Smooth muscle cell of the brain vasculature (primary cell): ENCODE results near the gene SKIDA1.

ENCODE experiments used
- DNase-seq: peaks from one replicate; pipeline ENCODE4 v3.0.0-alpha.2; 2012; ENCODE audit warnings: low read depth, low spot score

The SKIDA1 gene

GRCh38 chr10:21502348-21502740 is 23.1 kb downstream of the SKIDA1 start:
- no peak for DNase-seq

- no peak for DNase-seq
Measured at GRCh38 chr10:21501731-21502347, 23.6 kb downstream of the SKIDA1 start.

GRCh38 chr10:21501091-21501490 is 24.4 kb downstream of the SKIDA1 start:
- DNase-seq: no peak

- DNase-seq: no peak
Measured at GRCh38 chr10:21500578-21500910, 24.9 kb downstream of the SKIDA1 start.

GRCh38 chr10:21499701-21500577 is 25.5 kb downstream of the SKIDA1 start:
- no peak for DNase-seq

- no peak for DNase-seq
Measured at GRCh38 chr10:21498986-21499385, 26.5 kb downstream of the SKIDA1 start.

- no peak for DNase-seq
Measured at GRCh38 chr10:21498377-21498776, 27.1 kb downstream of the SKIDA1 start.

GRCh38 chr10:21497177-21497807 is 28.2 kb downstream of the SKIDA1 start:
- DNase-seq: no peak

GRCh38 chr10:21496343-21497176 is 28.9 kb downstream of the SKIDA1 start:
- no peak for DNase-seq

GRCh38 chr10:21495752-21496342 is 29.6 kb downstream of the SKIDA1 start:
- no peak for DNase-seq

GRCh38 chr10:21495002-21495751 is 30.3 kb downstream of the SKIDA1 start:
- DNase-seq: no peak

- no peak for DNase-seq
Measured at GRCh38 chr10:21494191-21495001, 31.1 kb downstream of the SKIDA1 start.

- no peak for DNase-seq
Measured at GRCh38 chr10:21493784-21494183, 31.7 kb downstream of the SKIDA1 start.

- no peak for DNase-seq
Measured at GRCh38 chr10:21492421-21492820, 33.1 kb downstream of the SKIDA1 start.

GRCh38 chr10:21490711-21491105 is 34.8 kb downstream of the SKIDA1 start:
- no peak for DNase-seq

- no peak for DNase-seq
Measured at GRCh38 chr10:21490028-21490710, 35.3 kb downstream of the SKIDA1 start.

- no peak for DNase-seq
Measured at GRCh38 chr10:21488957-21489446, 36.5 kb downstream of the SKIDA1 start.

- no peak for DNase-seq
Measured at GRCh38 chr10:21488246-21488956, 37.1 kb downstream of the SKIDA1 start.
